ENCODE measurements around the gene ISOC1.

The ISOC1 gene

DNA sequence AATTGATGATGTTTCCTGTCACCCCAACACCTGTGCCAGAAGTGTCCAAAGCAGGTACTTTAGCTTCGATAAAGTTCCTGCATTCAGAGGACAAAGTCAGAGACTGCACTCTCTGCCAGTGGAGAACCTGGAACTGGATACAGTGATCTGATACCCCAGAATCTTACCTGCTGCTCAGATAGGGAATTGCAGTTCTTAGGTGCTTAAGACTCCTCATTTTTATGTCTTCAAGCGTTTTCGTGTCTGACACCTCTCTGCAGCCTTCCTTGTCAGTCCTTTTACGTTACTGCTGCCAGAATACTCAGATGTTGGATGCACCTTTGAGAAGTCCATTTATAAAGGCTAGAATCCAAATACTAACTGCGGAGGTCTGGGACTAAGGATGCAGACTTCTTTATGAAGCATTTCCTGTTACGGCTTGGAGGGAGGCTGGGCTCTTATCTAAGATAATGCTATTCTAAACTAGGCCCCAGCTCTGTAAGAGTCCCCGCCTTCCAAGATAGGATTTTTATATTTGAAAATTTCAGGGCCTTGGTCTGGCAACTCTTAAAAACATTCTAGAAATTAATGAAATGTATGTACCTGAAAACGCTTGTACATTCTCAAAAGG lies 1.9 kb downstream of the ISOC1 start:
- no peak for DNase-seq

GRCh38 chr5:129097498-129098296 lies 3.1 kb downstream of the ISOC1 start:
- DNase-seq, result no peak

- no peak for DNase-seq
Measured at GRCh38 chr5:129098488-129099183, 4.1 kb downstream of the ISOC1 start.

GRCh38 chr5:129099184-129099569 lies 4.6 kb downstream of the ISOC1 start:
- DNase-seq, result no peak

DNA sequence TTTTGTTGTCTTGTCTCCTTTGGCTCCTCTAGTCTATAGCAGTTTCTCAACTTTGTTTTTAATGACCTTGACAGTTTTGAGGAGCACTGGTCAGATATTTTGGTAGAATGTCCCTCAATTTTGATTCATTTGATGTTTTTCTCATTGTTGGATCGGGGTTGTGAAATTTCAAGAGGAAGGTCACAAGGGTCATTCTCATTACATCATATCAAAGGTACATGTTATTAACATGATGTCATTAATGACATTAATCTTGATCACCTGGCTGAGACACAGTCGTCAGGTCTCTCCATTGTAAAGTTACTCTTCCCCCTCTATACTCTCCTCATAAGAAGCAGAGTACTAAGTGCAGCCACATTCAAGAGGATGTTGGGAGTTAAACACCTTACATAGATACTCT lies 7.2 kb downstream of the ISOC1 start:
- DNase-seq, result no peak

GRCh38 chr5:129103397-129103796 lies 8.8 kb downstream of the ISOC1 start:
- no peak for DNase-seq

DNA sequence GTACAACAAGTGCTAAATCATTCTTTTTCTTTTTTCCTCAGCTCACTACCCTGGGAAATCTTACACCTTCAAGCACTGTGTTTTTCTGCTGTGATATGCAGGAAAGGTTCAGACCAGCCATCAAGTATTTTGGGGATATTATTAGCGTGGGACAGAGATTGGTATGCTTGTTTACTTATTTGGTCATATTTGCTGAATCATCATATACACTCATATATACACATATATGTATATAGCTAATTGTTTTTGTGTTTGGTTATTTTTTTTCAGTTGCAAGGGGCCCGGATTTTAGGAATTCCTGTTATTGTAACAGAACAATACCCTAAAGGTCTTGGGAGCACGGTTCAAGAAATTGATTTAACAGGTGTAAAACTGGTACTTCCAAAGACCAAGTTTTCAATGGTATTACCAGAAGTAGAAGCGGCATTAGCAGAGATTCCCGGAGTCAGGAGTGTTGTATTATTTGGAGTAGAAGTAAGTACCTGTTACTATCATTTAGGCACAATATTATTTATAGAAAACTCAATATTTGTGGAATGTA lies 10.4 kb downstream of the ISOC1 start:
- DNase-seq, result no peak

GRCh38 chr5:129107637-129108036 lies 13.1 kb downstream of the ISOC1 start:
- DNase-seq, result no peak

GRCh38 chr5:129110742-129111141 lies 16.2 kb downstream of the ISOC1 start:
- no peak for DNase-seq

GRCh38 chr5:129111351-129111750 lies 16.8 kb downstream of the ISOC1 start:
- no peak for DNase-seq

DNA sequence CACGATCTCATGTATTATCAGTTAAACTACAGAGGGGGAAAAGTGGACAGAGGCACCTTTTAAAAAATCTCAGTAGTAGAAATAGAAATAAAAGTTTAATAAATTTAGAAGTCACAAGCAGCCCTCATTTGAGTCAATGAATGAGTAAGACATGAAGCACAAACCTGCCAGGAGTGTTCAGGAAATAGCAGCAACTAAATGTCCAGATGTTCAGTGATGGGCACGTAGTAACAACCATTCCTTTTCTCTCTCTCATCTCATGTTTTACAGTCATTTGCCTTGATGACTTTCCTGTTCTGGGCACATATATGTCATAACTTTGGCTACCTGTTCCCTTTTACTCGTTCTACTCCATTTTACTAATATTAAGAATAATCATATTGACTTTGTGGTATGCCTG lies 17.7 kb downstream of the ISOC1 start:
- DNase-seq, result no peak

DNA sequence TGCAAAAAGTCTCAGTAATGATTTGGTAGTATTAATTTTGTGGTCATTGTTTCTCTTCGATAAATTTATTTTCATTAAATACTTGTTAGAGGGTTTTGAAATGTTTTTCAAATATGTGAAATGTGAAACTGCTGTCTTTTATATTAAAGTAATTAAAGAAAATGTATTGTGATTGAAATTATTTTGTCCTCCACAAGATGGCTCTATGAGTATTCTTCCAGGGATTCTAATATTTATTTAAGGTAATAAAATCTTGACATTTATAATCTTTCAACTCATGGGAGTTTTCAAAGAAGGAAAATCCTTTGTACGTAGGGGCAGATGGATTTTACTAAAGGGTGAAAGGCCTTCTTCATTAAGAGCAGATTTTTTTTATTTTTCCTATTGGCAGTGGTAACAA lies 19.3 kb downstream of the ISOC1 start:
- DNase-seq, result no peak

DNA sequence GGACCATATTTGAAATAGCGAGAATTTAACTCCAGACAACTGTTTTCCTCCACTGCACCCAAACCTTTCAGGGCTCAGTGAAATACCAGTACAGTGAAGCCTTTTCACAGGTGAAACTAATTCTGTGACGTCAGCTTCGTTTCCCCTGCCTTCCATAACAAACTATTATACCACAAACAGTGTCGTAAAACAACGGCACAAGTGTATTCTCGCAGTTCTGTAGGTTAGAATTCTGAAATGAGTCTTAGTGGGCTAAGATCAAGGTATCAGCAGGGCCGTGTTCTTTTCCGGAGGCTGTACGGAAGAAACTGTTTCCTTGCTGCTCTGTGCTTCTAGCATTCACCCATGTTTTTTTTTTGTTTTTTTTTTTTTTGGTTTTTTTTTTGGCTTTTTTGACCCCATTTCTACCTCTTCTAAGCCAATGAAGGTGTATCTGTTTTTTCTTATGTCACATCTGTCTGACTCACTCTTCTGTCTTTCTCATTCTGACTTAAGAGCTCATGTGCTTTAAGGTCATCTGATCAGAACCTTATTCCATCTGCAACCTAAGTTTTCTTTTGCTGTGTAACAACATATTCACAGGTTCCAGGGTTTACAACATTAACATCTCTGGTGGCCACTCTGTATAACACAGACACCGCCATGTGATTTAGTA lies 20.1 kb downstream of the ISOC1 start:
- no peak for DNase-seq

GRCh38 chr5:129115680-129116079 lies 21.1 kb downstream of the ISOC1 start:
- peak in 1 of 3 experiments; percentile 1 for DNase-seq

DNA sequence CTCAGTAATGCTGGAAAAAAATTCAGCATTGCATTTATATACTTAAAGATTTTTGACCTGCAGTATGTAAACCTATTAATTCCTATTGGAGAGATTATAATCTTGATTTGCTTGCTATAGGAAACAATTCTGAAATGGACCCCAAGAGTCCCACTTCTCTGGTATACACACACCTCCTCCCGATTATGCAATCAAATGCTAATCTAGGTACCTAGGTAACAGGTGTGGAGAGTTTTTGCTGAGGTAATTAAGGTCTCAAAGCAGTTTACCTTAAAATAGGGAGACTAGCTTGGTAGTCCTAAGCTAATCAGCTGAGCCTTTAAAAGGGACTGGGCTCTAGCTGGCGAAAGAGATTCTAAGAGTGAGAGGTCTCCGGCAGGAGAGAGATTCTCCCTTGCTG lies 22.2 kb downstream of the ISOC1 start:
- DNase-seq, result peak in 1 of 3 experiments; percentile 0

GRCh38 chr5:129118405-129118804 lies 23.9 kb downstream of the ISOC1 start:
- DNase-seq, result peak in 1 of 3 experiments; percentile 13

- no peak for DNase-seq
Measured at GRCh38 chr5:129118826-129119225, 24.3 kb downstream of the ISOC1 start.

GRCh38 chr5:129120158-129120581 lies 25.6 kb downstream of the ISOC1 start:
- no peak for DNase-seq

GRCh38 chr5:129122560-129122959 lies 28.0 kb downstream of the ISOC1 start:
- peak in 1 of 3 experiments; percentile 1 for DNase-seq

GRCh38 chr5:129124608-129125007 lies 30.1 kb downstream of the ISOC1 start:
- no peak for DNase-seq

DNA sequence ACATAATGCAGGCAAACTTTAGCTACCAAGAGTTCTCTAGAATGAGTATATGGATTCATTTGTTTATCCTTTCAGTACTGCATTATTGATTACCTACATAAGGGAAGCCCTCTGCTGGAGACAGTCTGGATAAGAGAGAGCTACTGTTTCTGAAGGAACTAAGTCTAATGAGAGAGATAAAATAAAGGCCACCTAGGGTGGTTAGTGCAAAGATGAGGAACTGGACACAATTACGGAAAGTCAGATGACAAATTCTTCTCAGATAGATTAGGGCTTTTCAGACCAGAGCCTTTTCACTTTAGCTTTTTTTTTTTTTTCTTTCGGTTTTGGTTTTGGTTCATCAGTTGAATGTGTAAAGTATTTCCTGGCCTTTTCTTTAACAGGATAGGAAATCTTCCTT lies 31.3 kb downstream of the ISOC1 start:
- DNase-seq, result no peak

- DNase-seq, result no peak
Measured at GRCh38 chr5:129133553-129133952, 39.0 kb downstream of the ISOC1 start.

- DNase-seq, result peak in 1 of 3 experiments; percentile 9
Measured at GRCh38 chr5:129135633-129136032, 41.1 kb downstream of the ISOC1 start.

Data from NCI-H1417 (cell line).